Fibroblast of pulmonary artery (primary cell): ENCODE data around the gene PPP6R2.

ENCODE experiments used
- DNase-seq: peaks from one replicate; pipeline ENCODE4 v3.0.0-alpha.2; 2010; ENCODE audit warnings: low read depth
- H3K4me3 ChIP-seq: replicated peaks from 2 replicates; pipeline ENCODE4 v1.5.1; 2011; ENCODE audit warnings: low read depth, mild to moderate bottlenecking, control low read depth, low read length, moderate library complexity
- CTCF ChIP-seq: IDR thresholded peaks from 2 replicates; pipeline ENCODE4 v1.5.1; 2011; ENCODE audit warnings: mild to moderate bottlenecking, control low read depth, low read length, inconsistent platforms; ENCODE audit errors: missing control alignments

Gene PPP6R2

GRCh38 chr22:50417411-50418210 is 74.5 kb downstream of the PPP6R2 start:
- DNase-seq: no peak

DNA sequence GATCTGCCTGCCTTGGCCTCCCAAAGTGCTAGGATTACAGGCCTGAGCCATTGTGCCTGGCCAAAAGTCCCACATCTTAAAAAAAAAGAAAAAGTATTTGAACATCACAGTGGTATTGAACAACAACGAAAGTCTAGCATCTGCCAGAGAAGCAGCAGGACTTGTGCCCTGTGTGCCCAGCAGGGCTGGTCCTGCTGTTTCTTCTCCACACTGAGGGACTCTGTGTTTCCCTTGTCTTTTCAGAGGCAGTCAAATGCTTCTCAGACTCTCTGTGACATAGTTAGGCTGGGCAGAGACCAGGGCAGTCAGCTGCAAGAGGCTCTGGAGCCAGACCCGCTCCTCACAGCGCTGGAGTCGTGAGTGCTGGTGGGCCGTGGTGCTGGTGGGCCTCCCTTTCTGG is 75.5 kb downstream of the PPP6R2 start:
- no peak for TF ChIP-seq CTCF
- DNase-seq: no peak
- H3K4me3 ChIP-seq: no peak overlapping the region

More at GRCh38 chr22:50417411-50418210, 74.5 kb downstream of the PPP6R2 start:
- no peak overlapping the region for H3K4me3 ChIP-seq
- no peak for TF ChIP-seq CTCF

DNA sequence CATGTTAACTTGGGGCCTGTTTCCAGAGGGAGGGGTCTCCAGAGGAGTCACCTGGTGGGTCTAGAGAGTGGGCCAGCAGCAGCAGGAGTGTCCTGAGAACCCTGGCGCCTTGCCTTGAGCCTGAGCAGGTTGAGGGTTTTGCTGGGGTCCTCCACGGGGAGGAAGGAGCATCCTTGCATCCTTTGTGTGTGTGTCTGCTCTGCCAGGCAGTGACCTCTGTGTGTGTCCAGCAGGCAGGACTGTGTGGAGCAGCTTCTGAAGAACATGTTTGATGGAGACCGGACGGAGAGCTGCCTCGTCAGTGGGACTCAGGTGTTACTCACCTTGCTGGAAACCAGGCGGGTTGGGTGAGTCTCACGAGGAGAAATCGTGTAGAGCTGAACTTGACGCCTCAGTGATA is 76.0 kb downstream of the PPP6R2 start:
- no peak for TF ChIP-seq CTCF
- no peak for DNase-seq
- H3K4me3 ChIP-seq: no peak overlapping the region

- H3K4me3 ChIP-seq: no peak overlapping the region
- DNase-seq: no peak
- no peak for TF ChIP-seq CTCF
Measured at GRCh38 chr22:50420015-50420414, 76.9 kb downstream of the PPP6R2 start.

DNA sequence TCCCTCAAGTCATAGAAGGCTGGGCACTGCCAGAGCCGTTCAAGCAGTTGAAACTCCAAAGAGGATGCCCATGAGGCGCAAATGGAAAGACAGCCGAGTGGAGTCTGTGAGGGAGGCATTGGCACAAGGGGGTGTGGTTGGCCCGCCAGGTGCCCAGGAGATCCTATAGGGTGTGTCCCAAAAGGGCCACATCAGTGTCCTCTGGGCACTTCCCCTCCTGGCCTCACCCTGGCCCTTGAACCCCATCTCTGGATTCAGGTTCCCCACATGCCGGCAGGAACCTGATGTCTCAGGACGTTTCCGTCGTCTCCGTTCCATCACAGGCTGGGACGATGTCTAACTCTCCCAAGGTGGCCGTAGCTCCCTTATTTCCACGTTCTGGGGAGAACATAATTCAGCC is 77.5 kb downstream of the PPP6R2 start:
- no peak for DNase-seq
- no peak for TF ChIP-seq CTCF
- H3K4me3 ChIP-seq: no peak overlapping the region

DNA sequence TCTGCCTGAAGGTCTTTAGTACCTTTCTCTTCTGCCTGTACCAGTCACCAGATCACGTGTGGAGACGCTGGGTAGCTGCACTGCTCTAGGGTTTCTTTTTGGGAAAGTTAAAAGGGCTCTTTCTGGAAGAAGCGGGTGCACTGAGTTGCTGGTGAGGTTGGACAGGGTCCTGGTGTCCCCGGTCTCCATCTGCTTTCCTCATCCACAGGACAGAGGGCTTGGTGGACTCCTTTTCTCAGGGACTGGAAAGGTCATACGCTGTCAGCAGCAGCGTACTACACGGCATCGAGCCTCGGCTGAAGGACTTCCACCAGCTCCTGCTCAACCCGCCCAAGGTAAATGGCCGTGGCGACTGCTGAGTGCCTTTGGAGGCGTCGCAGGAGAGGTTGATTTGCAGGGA is 78.9 kb downstream of the PPP6R2 start:
- H3K4me3 ChIP-seq: no peak overlapping the region
- no peak for TF ChIP-seq CTCF
- DNase-seq: no peak
